GM18508 (cell line): ENCODE measurements around the gene BEND2.
"Not testable (repeated sequence)": the region's sequence is repeated elsewhere in the genome, so short reads cannot be mapped to it uniquely, and the experiment has no call there.

Experiments
- ATAC-seq: cut with Tn5 transposase; IDR thresholded peaks from one replicate; pipeline ENCODE4 v1.9.1; 2021; ENCODE audit warnings: moderate number of reproducible peaks; ENCODE audit not compliant: insufficient read depth, unreplicated experiment

The BEND2 gene

GRCh38 chrX:18220786-18221185, at the start of gene BEND2:
TSS of gene BEND2 (minus strand) at chrX:18220886. CDS start at chrX:18220750, 136 bp downstream.
- no peak for ATAC-seq

GRCh38 chrX:18255059-18255458, 34.4 kb upstream of the BEND2 start:
- no peak for ATAC-seq

- no peak for ATAC-seq
These were observed 32.1 kb upstream of the BEND2 start for GRCh38 chrX:18252644-18253359.

- not testable (repeated sequence) for ATAC-seq
These were observed 9.0 kb upstream of the BEND2 start for GRCh38 chrX:18229646-18230045.

GRCh38 chrX:18228069-18228468, 7.4 kb upstream of the BEND2 start:
- no peak for ATAC-seq

- ATAC-seq: no peak
These were observed 6.8 kb upstream of the BEND2 start for GRCh38 chrX:18227458-18227857.

- no peak for ATAC-seq
These were observed 10.2 kb downstream of the BEND2 start for GRCh38 chrX:18210470-18210869.

- no peak for ATAC-seq
These were observed 14.0 kb downstream of the BEND2 start for GRCh38 chrX:18206657-18207056.

- no peak for ATAC-seq
These were observed 17.1 kb downstream of the BEND2 start for GRCh38 chrX:18203631-18204030.

- ATAC-seq: no peak
These were observed 26.0 kb downstream of the BEND2 start for GRCh38 chrX:18194688-18195087.

GRCh38 chrX:18179446-18179845, 41.2 kb downstream of the BEND2 start:
- no peak for ATAC-seq

GRCh38 chrX:18174971-18175370, 45.7 kb downstream of the BEND2 start:
- no peak for ATAC-seq

- ATAC-seq: no peak
These were observed 46.5 kb downstream of the BEND2 start for GRCh38 chrX:18174209-18174608.

- ATAC-seq: no peak
These were observed 47.0 kb downstream of the BEND2 start for GRCh38 chrX:18173494-18174180.

GRCh38 chrX:18172970-18173369, 47.7 kb downstream of the BEND2 start:
- no peak for ATAC-seq

- ATAC-seq: no peak
These were observed 49.8 kb downstream of the BEND2 start for GRCh38 chrX:18170910-18171309.

GRCh38 chrX:18166068-18166467, 54.6 kb downstream of the BEND2 start:
- no peak for ATAC-seq

- no peak for ATAC-seq
These were observed 60.3 kb downstream of the BEND2 start for GRCh38 chrX:18160369-18160768.

- no peak for ATAC-seq
These were observed 61.7 kb downstream of the BEND2 start for GRCh38 chrX:18158963-18159362.

GRCh38 chrX:18151649-18152048, 69.0 kb downstream of the BEND2 start:
- ATAC-seq: no peak

- no peak for ATAC-seq
These were observed 69.5 kb downstream of the BEND2 start for GRCh38 chrX:18151157-18151556.

GRCh38 chrX:18149454-18149853, 71.2 kb downstream of the BEND2 start:
- ATAC-seq: no peak
